GM12878 (cell line): Measurements from ENCODE around the gene GBP6. TPM values are rescaled to one million over a fixed set of nuclear protein-coding genes. Genes with fewer than 3 reads are reported as not detected.

Experiments used
- ATAC-seq: fragments of 200-7000 bp; cut with Tn5 transposase; 3 replicates; pipeline ENCODE4 v1.9.1; 2020; ENCODE audit warnings: mild to moderate bottlenecking, moderate library complexity
- BruUV-seq: library from RNA; stranded (reverse); fragments of 400-500 nt; replicated peaks from 2 replicates; lab custom pipeline; 2021; lab: Mats Ljungman, UMichigan
- CTCF ChIA-PET: fragments of 300-600 bp; sonication (Branson Sonifier 250); formaldehyde crosslinking; extraction: SDS; loops from one replicate; lab custom pipeline; 2021; ENCODE audit warnings: inconsistent platforms; lab: Yijun Ruan, JAX
- POLR2A ChIA-PET: fragments of 350-600 bp; formaldehyde crosslinking; extraction: SDS; loops from one replicate; lab custom pipeline; 2021; ENCODE audit warnings: inconsistent platforms; lab: Charles Lee
- RAD21 ChIA-PET: fragments of 300-600 bp; sonication (Branson Sonifier 250); formaldehyde crosslinking; loops from one replicate; lab custom pipeline; 2023; ENCODE audit warnings: antibody characterized with exemption; ENCODE audit not compliant: unreplicated experiment; lab: Charles Lee
- SMC1A ChIA-PET: fragments of 300-600 bp; sonication (Branson Sonifier 250); formaldehyde crosslinking; loops from one replicate; lab custom pipeline; 2023; ENCODE audit not compliant: unreplicated experiment, uncharacterized antibody; lab: Charles Lee
- DNase-seq: peaks from one replicate; pipeline ENCODE4 v3.0.0-alpha.2; 2011; ENCODE audit warnings: low read depth, low spot score
- FAIRE-seq: peaks from 3 replicates; lab custom pipeline; 2011; peaks lifted over from hg19 to GRCh38; lab: Jason Lieb, UNC
- H2AFZ ChIP-seq: 2 replicates; pipeline ENCODE4 v1.6.0; 2011; ENCODE audit warnings: low read depth, low read length, control low read depth; ENCODE audit not compliant: control insufficient read depth
- H3K27ac ChIP-seq: 2 replicates; pipeline ENCODE4 v1.5.1; 2011; ENCODE audit warnings: control low read depth; ENCODE audit not compliant: control insufficient read depth, insufficient read depth
- H3K27me3 ChIP-seq, 2 experiments: replicated peaks in 1 of 2; 2 replicates each; pipeline versions ENCODE4 v1.6.0 to v1.6.1; 2011; ENCODE audit warnings: low read length in 1 of 2; ENCODE audit not compliant: control insufficient read depth in 2 of 2, insufficient read depth in 2 of 2
- H3K36me3 ChIP-seq, 2 experiments: 2 replicates each; pipeline ENCODE4 v1.5.1; 2011; ENCODE audit warnings: low read length in 1 of 2; ENCODE audit not compliant: control insufficient read depth in 2 of 2, insufficient read depth in 2 of 2
- H3K4me1 ChIP-seq: 2 replicates; pipeline ENCODE4 v1.6.1; 2011; ENCODE audit warnings: mild to moderate bottlenecking, low read length, moderate library complexity, mixed read lengths; ENCODE audit not compliant: control insufficient read depth, insufficient read depth
- H3K4me2 ChIP-seq: 2 replicates; pipeline ENCODE4 v1.6.0; 2011; ENCODE audit warnings: control low read depth; ENCODE audit not compliant: control insufficient read depth, insufficient read depth
- H3K4me3 ChIP-seq: fragments of 200-600 bp; sonication (generic); 2 replicates; pipeline ENCODE4 v1.5.1; 2016
- H3K79me2 ChIP-seq: 2 replicates; pipeline ENCODE4 v1.6.0; 2011; ENCODE audit warnings: low read length; ENCODE audit not compliant: control insufficient read depth, insufficient read depth
- H3K9ac ChIP-seq: 2 replicates; pipeline ENCODE4 v1.8.0; 2011; ENCODE audit warnings: low read length, control low read depth, mixed read lengths; ENCODE audit not compliant: control insufficient read depth, insufficient read depth
- H3K9me3 ChIP-seq: replicated peaks from 3 replicates; pipeline ENCODE4 v1.5.1; 2011; ENCODE audit warnings: mild to moderate bottlenecking, low read length; ENCODE audit not compliant: control insufficient read depth, insufficient read depth
- H4K20me1 ChIP-seq: 2 replicates; pipeline ENCODE4 v1.6.0; 2011; ENCODE audit not compliant: control insufficient read depth, insufficient read depth
- CHD4 ChIP-seq: fragments of 200-600 bp; sonication (generic); IDR thresholded peaks from 2 replicates; pipeline ENCODE4 v1.6.1; 2016; ENCODE audit warnings: mild to moderate bottlenecking
- EGR1 ChIP-seq, 2 experiments: IDR thresholded peaks; 1 replicate in 1 of 2; 2 replicates in 1 of 2; pipeline ENCODE4 v1.6.1; 2011 to 2012; ENCODE audit warnings: low read depth in 2 of 2, low read length in 2 of 2, borderline replicate concordance in 1 of 2, mild to moderate bottlenecking in 1 of 2, moderate library complexity in 1 of 2
- EP300 ChIP-seq, 2 experiments: fragments of 150-350 bp in 1 of 2; IDR thresholded peaks; 2 replicates each; pipeline ENCODE4 v1.6.1; 2011 to 2012; ENCODE audit warnings: low read depth in 2 of 2, low read length in 2 of 2, borderline replicate concordance in 1 of 2, improper control_type of control experiment in 1 of 2, inconsistent platforms in 1 of 2; ENCODE audit not compliant: control insufficient read depth in 1 of 2
- JUND ChIP-seq: IDR thresholded peaks from 2 replicates; pipeline ENCODE4 v1.6.1; 2012; ENCODE audit warnings: low read depth, mild to moderate bottlenecking, low read length, improper control_type of control experiment, moderate library complexity
- KAT2A ChIP-seq: conservative IDR thresholded peaks from 2 replicates; pipeline ENCODE4 v1.6.1; 2011; ENCODE audit warnings: low read depth, low read length; ENCODE audit not compliant: control insufficient read depth
- NBN ChIP-seq: fragments of 450-650 bp; IDR thresholded peaks from 2 replicates; pipeline ENCODE4 v1.6.1; 2016
- POLR2A ChIP-seq: IDR thresholded peaks from 2 replicates; pipeline ENCODE4 v1.6.1; 2011; ENCODE audit warnings: low read depth, mild to moderate bottlenecking, low read length
- SMAD1 ChIP-seq: fragments of 450-650 bp; IDR thresholded peaks from 2 replicates; pipeline ENCODE4 v1.6.1; 2018; ENCODE audit warnings: mild to moderate bottlenecking, low read depth; ENCODE audit not compliant: partially characterized antibody
- TCF12 ChIP-seq: IDR thresholded peaks from 2 replicates; pipeline ENCODE4 v1.6.1; 2011; ENCODE audit warnings: low read depth, mild to moderate bottlenecking, low read length
- ZNF207 ChIP-seq: fragments of 450-650 bp; IDR thresholded peaks from 2 replicates; pipeline ENCODE4 v1.6.1; 2014; ENCODE audit warnings: antibody characterized with exemption, mild to moderate bottlenecking, borderline replicate concordance
- WGBS: methylation state at CpG from one replicate; pipeline ENCODE4 v1.1.6; 2016; ENCODE audit warnings: low lambda C conversion rate; ENCODE audit not compliant: insufficient replicate concordance, insufficient coverage; ENCODE audit errors: missing lambda C conversion rate; 5-methylcytosine and 5-hydroxymethylcytosine counted together
- in situ Hi-C: fragments of 300-500 bp; cut with MboI; formaldehyde crosslinking; loops from 9 replicates; pipeline ENCODE4 v1.14.3; 2018; ENCODE audit warnings: mixed read lengths
- intact Hi-C: fragments of 100-400 bp; cut with micrococcal nuclease; formaldehyde crosslinking; loops from one replicate; pipeline ENCODE4 v1.14.2; 2022; ENCODE audit not compliant: unreplicated experiment
- polyA plus RNA-seq, 11 experiments: library from polyadenylated mRNA; depleted of rRNA in 4 of 11; unstranded in 6 of 11; stranded (reverse) in 5 of 11; fragments of >200 nt; fragmentation: Nextera tagmentation in 4 of 11; fragmentation: Illumina TruSeq in 1 of 11; extraction: Ambion mirVana in 4 of 11; extraction: Trizol in 1 of 11; gene quantifications; 1 replicate in 1 of 11; 2 replicates in 10 of 11; pipeline versions ENCODE4 v1.2.1 to v1.2.3, GENCODE V29; 2011 to 2016; ENCODE audit warnings: inconsistent platforms in 2 of 11, missing spikeins in 2 of 11, low read depth in 1 of 11
- total RNA-seq, 4 experiments: library from RNA; depleted of rRNA in 3 of 4; stranded (reverse); fragments of >200 nt in 3 of 4; fragmentation: Illumina TruSeq in 1 of 4; extraction: Trizol in 1 of 4; gene quantifications; 2 replicates each; pipeline versions ENCODE4 v1.2.1 to v1.2.3, GENCODE V29; 2013 to 2021
- TF ChIP-seq, protein P1 (sequence below): fragments of 450-650 bp; IDR thresholded peaks from 2 replicates; pipeline ENCODE4 v1.6.1; 2018; ENCODE audit warnings: borderline replicate concordance, mild to moderate bottlenecking; ENCODE audit not compliant: partially characterized antibody

GBP6 gene
- total and polyA plus RNA-seq, 10 of the 15 experiments (the other 5 are each of a cell fraction or from before 2014, with no cell fraction given) = 0.03 to 2.7 (median 0.05) TPM; not detected in 6

DNA sequence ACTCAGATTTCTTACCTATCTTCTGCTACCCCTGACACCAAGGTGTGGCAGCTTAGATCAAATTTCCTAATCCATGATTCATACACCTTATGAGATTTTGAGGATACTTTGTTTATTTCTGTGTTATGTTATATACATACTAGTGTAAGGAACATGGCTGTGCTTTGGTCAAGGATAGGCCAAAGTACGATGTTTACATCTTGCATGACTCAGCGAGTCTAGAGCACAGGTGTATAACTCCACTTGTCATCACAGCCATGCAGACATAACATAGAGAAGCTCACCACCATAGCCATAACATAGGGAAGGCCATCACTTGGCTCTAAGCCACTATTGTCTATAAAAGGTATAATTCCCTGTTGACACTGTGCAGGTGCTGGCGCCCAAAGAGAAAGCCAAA is 61.2 kb downstream of the GBP6 start:
- SMC1A ChIA-PET = no interaction called here
- Histone ChIP-seq H3K4me1 (no peaks in the 10 kb centered on the region), H3K4me3 (no peak overlapping the region), H3K79me2 (no peaks in the 10 kb centered on the region), H4K20me1 (no peaks in the 10 kb centered on the region), H3K9me3 (no peaks in the 10 kb centered on the region), H3K4me2 (no peak overlapping the region), H2AFZ (no peak overlapping the region), H3K27ac (no peak overlapping the region), H3K9ac (no peak overlapping the region), H3K36me3 (no peaks in the 10 kb centered on the region), H3K27me3 (no peaks in the 10 kb centered on the region; a peak in 1 of 4 replicates)
- FAIRE-seq = no peak
- CTCF ChIA-PET = no interaction called here
- POLR2A ChIA-PET = no interaction called here
- no peak for ATAC-seq
- no peak for DNase-seq
- RAD21 ChIA-PET = no interaction called here
- 3% methylated on average over 3 of the region's 3 CpGs for WGBS
- intact Hi-C loops (no loop called here), in situ Hi-C loops (no loop called here)
- BruUV-seq = no TSS peak
- TF ChIP-seq EP300 (IDR thresholded peaks at IDR 0.05; ENCODE audit: borderline replicate concordance in 1 of 2, control insufficient read depth in 1 of 2, low read depth in 2 of 2, low read length in 2 of 2) = no peak
- TF ChIP-seq EGR1 (IDR thresholded peaks at IDR 0.05; ENCODE audit: borderline replicate concordance in 1 of 2, low read depth in 2 of 2, low read length in 2 of 2) = no peak
- TF ChIP-seq NBN = no peak
- no peak for TF ChIP-seq JUND
- TF ChIP-seq SMAD1 = no peak
- TF ChIP-seq POLR2A = no peak
- no peak for TF ChIP-seq CHD4
- TF ChIP-seq, protein P1, sequence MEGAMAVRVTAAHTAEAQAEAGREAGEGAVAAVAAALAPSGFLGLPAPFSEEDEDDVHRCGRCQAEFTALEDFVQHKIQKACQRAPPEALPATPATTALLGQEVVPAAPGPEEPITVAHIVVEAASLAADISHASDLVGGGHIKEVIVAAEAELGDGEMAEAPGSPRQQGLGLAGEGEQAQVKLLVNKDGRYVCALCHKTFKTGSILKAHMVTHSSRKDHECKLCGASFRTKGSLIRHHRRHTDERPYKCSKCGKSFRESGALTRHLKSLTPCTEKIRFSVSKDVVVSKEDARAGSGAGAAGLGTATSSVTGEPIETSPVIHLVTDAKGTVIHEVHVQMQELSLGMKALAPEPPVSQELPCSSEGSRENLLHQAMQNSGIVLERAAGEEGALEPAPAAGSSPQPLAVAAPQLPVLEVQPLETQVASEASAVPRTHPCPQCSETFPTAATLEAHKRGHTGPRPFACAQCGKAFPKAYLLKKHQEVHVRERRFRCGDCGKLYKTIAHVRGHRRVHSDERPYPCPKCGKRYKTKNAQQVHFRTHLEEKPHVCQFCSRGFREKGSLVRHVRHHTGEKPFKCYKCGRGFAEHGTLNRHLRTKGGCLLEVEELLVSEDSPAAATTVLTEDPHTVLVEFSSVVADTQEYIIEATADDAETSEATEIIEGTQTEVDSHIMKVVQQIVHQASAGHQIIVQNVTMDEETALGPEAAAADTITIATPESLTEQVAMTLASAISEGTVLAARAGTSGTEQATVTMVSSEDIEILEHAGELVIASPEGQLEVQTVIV = no peak
- no peak for TF ChIP-seq ZNF207
- no peak for TF ChIP-seq KAT2A
- no peak for TF ChIP-seq TCF12
